GM18873 (cell line): ENCODE data around the gene NKD2.

ENCODE experiments used
- ATAC-seq: cut with Tn5 transposase; IDR thresholded peaks from one replicate; pipeline ENCODE4 v1.9.1; 2021; ENCODE audit warnings: mild to moderate bottlenecking, moderate library complexity, moderate number of reproducible peaks; ENCODE audit not compliant: unreplicated experiment, low FRiP score

Gene NKD2

DNA sequence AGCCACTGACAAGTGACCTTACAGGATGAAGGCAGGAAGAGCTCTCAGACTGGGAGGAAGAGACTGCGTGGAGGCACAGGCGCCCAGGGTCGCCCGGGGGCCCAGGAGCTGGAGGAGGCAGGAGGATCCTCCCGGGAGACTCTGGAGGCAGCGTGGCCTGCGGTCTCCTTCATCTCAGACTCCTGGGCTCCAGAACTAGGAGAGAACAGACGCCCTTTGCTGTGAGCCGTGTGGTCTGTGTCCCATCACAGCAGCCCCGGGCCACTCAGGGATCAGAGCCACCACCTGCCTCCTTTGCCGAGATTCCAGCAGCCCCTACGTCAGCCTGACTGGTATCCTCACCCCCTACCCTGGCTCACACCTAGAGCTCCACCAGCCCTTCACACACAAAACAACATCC, 58.1 kb downstream of the NKD2 start:
- no peak for ATAC-seq

GRCh38 chr5:1067141-1068121, 58.8 kb downstream of the NKD2 start:
- ATAC-seq = no peak

- ATAC-seq = no peak
These were observed 59.7 kb downstream of the NKD2 start for GRCh38 chr5:1068204-1068894.

DNA sequence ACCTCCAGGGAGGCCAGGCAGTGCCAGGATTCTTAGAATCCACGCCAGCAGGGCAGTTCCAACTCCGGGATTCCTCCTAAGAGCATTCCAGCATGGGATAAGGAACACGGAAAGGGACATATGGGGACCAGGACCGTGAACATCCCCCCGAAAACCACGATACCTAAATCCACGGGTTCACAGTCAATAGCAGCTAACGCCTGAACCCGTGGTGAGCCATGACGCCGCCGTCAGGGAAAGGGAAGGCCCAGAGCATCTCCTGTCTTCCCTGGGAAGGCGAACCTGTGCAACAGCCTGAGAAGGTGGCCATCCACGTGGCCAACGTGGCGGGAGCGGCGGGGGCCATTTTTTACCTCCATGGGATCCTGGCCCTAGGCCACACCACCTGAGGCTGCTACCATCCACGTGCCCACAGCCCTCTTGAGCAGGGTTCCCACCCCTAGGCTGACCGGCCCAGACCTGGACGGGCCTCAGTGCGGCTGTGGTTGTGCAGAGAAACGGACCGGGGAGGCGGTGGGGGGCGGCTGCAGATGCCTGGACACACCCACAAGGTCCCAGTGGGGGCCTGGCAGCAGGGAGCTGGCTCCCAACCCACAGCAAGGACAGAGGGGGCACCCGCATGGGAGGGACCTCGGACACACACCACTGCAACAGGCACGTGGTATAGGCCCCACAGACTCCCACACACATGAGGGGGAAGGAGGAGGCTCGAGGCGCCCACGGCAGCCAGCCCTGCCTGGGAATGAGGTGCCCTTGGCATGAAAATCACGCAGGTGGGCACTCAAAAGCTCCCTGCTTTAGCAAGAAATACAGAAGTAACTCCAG, 60.5 kb downstream of the NKD2 start:
- ATAC-seq = no peak

- no peak for ATAC-seq
These were observed 61.1 kb downstream of the NKD2 start for GRCh38 chr5:1069720-1070088.

DNA sequence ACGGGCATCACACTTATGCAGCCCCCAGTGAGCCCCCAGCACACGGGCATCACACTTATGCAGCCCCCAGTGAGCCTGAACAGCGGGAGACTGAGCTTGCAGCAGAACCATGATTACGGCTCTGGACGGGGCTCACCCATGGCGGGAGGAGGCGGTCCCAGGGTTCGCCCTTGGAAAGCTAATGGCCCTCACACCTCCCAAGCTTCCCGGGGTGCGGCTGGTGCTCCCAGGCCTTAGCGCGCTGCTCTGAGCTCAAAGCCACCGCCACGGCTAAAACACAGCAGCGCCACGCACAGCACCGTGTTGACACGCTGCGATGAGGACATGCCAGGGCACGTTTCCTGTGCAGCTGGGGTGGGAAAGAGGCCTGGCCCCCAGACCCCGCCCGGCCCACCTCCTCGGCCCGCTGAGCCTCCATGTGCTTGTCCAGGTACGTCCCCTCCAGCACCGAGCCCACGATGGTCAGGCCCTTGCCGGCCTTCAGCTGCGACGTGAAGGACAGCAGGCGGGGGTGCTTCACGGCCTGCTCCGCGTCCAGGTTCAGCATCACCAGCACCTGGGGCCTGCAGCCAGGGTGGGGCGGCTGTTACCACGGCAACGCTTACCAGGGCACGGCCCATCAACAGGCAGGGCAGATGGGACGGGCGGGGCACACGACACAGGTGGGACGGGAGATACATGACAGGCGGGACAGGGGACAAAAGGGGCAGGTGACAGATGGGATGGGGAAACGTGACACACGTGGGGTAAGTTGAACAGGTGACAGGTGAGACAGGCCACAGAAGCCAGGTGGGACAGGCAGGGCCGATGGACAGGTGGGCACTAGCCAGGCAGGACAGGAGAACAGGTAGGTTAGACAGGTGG, 64.9 kb downstream of the NKD2 start:
- ATAC-seq = no peak

DNA sequence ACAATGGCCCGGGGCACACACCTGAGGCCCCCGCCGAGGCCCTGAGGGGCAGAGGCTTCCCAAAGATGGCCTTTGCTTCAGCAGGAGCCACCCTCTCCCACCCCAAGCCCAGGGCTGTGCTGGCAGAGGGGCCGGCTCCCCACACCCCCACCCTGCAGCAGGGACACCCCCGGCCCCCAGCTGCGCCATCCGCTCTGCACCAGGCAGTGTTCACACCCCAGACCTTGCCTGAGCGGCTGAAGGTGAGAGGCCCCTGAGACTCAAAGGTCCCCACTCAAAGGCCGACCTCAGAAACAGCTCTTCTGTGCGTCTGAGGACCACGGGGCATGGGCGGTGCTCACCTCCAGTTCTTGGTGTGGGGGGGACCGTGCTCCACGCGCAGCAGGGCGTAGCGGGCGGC, 65.6 kb downstream of the NKD2 start:
- no peak for ATAC-seq

- no peak for ATAC-seq
These were observed 66.4 kb downstream of the NKD2 start for GRCh38 chr5:1074816-1075554.

DNA sequence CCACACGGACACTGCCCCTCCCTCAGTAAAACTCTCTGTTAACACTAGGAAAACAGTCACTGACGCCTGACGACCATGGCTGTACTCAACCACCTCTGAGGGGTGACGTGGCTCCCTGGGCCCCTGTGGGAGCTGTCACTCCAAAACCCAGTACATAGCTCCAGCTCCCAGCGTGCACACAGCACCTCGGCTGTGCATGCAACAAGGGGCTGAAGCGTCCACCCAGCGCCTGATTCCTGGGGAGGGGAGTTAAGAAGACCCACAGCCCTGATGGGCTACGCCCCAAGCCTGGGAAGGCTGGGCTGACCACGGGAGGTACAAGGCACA, 66.9 kb downstream of the NKD2 start:
- no peak for ATAC-seq

- ATAC-seq = no peak
These were observed 67.3 kb downstream of the NKD2 start for GRCh38 chr5:1075931-1076330.

DNA sequence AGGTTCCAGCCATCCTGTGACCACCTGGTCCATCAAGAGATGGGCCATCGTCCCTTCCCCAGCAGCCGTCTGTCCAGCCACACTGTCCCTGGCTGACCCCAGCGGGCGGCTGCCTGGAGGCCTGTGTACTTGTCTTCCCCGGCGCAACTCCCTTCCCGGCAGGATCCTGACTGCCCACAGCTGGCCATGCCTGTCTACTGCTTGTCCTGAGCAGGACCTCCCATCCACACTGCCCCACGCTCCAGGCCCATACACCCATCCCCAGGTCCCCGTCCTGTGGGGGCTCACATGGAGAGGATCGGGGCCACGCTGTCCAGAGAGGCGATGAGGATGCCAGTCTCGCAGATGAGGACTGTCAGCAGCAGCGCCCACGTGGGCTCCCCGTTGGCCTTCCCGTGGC, 67.8 kb downstream of the NKD2 start:
- no peak for ATAC-seq

- ATAC-seq = no peak
These were observed 68.4 kb downstream of the NKD2 start for GRCh38 chr5:1077026-1077425.

GRCh38 chr5:1077491-1078020, 69.0 kb downstream of the NKD2 start:
- ATAC-seq = no peak

GRCh38 chr5:1078206-1078605, 69.6 kb downstream of the NKD2 start:
- ATAC-seq = no peak

- ATAC-seq = no peak
These were observed 70.2 kb downstream of the NKD2 start for GRCh38 chr5:1078851-1079250.

DNA sequence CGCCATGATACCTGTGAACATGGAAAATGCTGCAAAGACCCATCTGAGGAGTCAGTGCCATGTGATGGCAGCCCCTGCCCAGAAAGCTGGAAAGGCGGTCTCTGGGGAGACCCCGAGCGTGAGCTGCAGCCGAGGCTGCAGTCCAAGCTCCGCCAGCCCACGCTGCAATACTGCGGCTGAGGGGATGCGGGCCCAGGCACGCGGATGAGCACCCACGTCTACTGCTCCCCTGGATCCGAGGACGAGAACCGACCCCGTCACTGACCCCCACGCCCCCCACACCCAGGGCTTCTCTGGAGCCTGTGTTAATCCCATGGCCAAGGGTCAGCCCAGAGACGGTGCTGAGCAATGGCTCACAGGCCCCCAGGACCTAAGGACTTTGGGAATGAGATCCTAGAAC, 70.9 kb downstream of the NKD2 start:
- no peak for ATAC-seq

DNA sequence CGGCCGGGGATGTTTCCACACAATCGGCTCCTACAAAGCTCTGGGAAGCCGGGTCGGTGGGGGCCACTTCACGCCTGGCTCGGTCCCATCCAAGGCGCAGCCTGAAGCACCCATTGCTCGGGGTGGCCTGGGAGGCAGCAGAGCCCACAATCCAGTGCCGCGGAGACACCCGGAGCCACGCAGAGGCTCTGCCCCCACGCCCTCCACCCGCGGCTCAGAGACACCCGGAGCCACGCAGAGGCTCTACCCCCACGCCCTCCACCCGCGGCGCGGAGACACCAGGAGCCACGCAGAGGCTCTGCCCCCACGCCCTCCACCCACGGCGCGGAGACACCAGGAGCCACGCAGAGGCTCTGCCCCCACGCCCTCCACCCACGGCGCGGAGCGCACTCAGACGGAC, 71.4 kb downstream of the NKD2 start:
- no peak for ATAC-seq

GRCh38 chr5:1080432-1080831, 71.8 kb downstream of the NKD2 start:
- ATAC-seq = no peak

- no peak for ATAC-seq
These were observed 72.9 kb downstream of the NKD2 start for GRCh38 chr5:1081519-1081918.
